T-cell (primary cell): ENCODE data around the gene VPS13D. TPM values are rescaled to one million over a fixed set of nuclear protein-coding genes. Genes with fewer than 3 reads are reported as not detected.

Experiments
- ATAC-seq, 4 experiments: fragments of 200-7000 bp in 3 of 4; fragments of 150-1000 bp in 1 of 4; cut with Tn5 transposase; replicated peaks in 1 of 4; 1 replicate in 3 of 4; 2 replicates in 1 of 4; pipeline ENCODE4 v1.10.0; 2021; ENCODE audit warnings: moderate library complexity in 3 of 4, mild to moderate bottlenecking in 2 of 4, moderate number of reproducible peaks in 1 of 4
- CTCF ChIA-PET, 2 donors: fragments of 300-600 bp; sonication (Branson Sonifier 250); formaldehyde crosslinking; loops; one replicate each; lab custom pipeline; 2022; ENCODE audit warnings: antibody characterized with exemption in 2 of 2; lab: Charles Lee
- POLR2A ChIA-PET, 2 donors: fragments of 300-600 bp; sonication (Branson Sonifier 250); formaldehyde crosslinking; loops; one replicate each; lab custom pipeline; 2022; ENCODE audit warnings: antibody characterized with exemption in 2 of 2; lab: Charles Lee
- DNase-seq, 35 experiments: peaks; one replicate each; pipeline versions ENCODE4 v3.0.0 to v3.0.0-alpha.2; 2013 to 2023
- H3K27ac ChIP-seq: one replicate; pipeline ENCODE4 v1.5.1; 2013; ENCODE audit warnings: low read length
- H3K27me3 ChIP-seq, 2 experiments: replicated peaks in 1 of 2; 1 replicate in 1 of 2; 2 replicates in 1 of 2; pipeline versions ENCODE4 v1.6.1 to v1.7.0; 2013; ENCODE audit warnings: low read length in 1 of 2, mixed read lengths in 1 of 2; ENCODE audit not compliant: control insufficient read depth in 2 of 2, insufficient read depth in 2 of 2; ENCODE audit errors: extremely low read depth in 1 of 2
- H3K36me3 ChIP-seq, 2 donors: 1 replicate in 1 of 2; 2 replicates in 1 of 2; pipeline versions ENCODE4 v1.6.1 to v1.7.0; 2013; ENCODE audit warnings: low read length in 1 of 2; ENCODE audit not compliant: control insufficient read depth in 2 of 2, insufficient read depth in 1 of 2; ENCODE audit errors: extremely low read depth in 1 of 2
- H3K4me1 ChIP-seq, 2 experiments: 1 replicate in 1 of 2; 2 replicates in 1 of 2; pipeline versions ENCODE4 v1.6.1 to v1.7.0; 2013; ENCODE audit warnings: low read length in 2 of 2, mixed read lengths in 1 of 2; ENCODE audit not compliant: insufficient read depth in 2 of 2, control insufficient read depth in 1 of 2; ENCODE audit errors: extremely low read depth in 1 of 2
- H3K4me3 ChIP-seq, 2 donors: 1 replicate in 1 of 2; 2 replicates in 1 of 2; pipeline versions ENCODE4 v1.5.1 to v1.7.0; 2013; ENCODE audit warnings: mild to moderate bottlenecking in 2 of 2, low read length in 1 of 2, moderate library complexity in 1 of 2; ENCODE audit not compliant: control insufficient read depth in 1 of 2; ENCODE audit errors: extremely low read depth in 1 of 2
- H3K9me3 ChIP-seq: 2 replicates; pipeline ENCODE4 v1.7.0; 2013
- H3K27ac Mint-ChIP-seq, 2 donors: one replicate each; pipeline ENCODE4 v1.8.0; 2020 to 2021; ENCODE audit warnings: mild to moderate bottlenecking in 2 of 2, mixed read lengths in 2 of 2
- H3K27me3 Mint-ChIP-seq, 2 donors: one replicate each; pipeline ENCODE4 v1.8.0; 2021 to 2022; ENCODE audit warnings: mixed read lengths in 2 of 2
- H3K36me3 Mint-ChIP-seq: one replicate; pipeline ENCODE4 v1.8.0; 2021; ENCODE audit warnings: mixed read lengths
- H3K4me1 Mint-ChIP-seq, 3 donors: one replicate each; pipeline ENCODE4 v1.8.0; 2020 to 2022; ENCODE audit warnings: mixed read lengths in 3 of 3, mild to moderate bottlenecking in 1 of 3
- H3K4me3 Mint-ChIP-seq, 3 donors: one replicate each; pipeline ENCODE4 v1.8.0; 2020 to 2022; ENCODE audit warnings: mild to moderate bottlenecking in 3 of 3, mixed read lengths in 3 of 3, moderate library complexity in 3 of 3
- H3K9me3 Mint-ChIP-seq, 3 donors: one replicate each; pipeline ENCODE4 v1.8.0; 2020 to 2022; ENCODE audit warnings: mixed read lengths in 3 of 3
- WGBS: methylation state at CpG from one replicate; pipeline ENCODE4 v1.1.5; 2013; ENCODE audit warnings: missing lambda C conversion rate; ENCODE audit not compliant: insufficient coverage; 5-methylcytosine and 5-hydroxymethylcytosine counted together
- total RNA-seq, 35 experiments: library from RNA in 6 of 35; stranded (reverse) in 6 of 35; fragments of 120-200 nt in 1 of 35; gene quantifications; one replicate each; pipeline versions ENCODE4 v1.2.1 to v1.2.4 and lab custom pipeline; 2013 to 2026

The VPS13D gene
- total RNA-seq, 5 donors from 2014 or later (not counting 1 experiment from before 2014, with no cell fraction given), result 73.5 to 85.9 (median 75.8) TPM

DNA sequence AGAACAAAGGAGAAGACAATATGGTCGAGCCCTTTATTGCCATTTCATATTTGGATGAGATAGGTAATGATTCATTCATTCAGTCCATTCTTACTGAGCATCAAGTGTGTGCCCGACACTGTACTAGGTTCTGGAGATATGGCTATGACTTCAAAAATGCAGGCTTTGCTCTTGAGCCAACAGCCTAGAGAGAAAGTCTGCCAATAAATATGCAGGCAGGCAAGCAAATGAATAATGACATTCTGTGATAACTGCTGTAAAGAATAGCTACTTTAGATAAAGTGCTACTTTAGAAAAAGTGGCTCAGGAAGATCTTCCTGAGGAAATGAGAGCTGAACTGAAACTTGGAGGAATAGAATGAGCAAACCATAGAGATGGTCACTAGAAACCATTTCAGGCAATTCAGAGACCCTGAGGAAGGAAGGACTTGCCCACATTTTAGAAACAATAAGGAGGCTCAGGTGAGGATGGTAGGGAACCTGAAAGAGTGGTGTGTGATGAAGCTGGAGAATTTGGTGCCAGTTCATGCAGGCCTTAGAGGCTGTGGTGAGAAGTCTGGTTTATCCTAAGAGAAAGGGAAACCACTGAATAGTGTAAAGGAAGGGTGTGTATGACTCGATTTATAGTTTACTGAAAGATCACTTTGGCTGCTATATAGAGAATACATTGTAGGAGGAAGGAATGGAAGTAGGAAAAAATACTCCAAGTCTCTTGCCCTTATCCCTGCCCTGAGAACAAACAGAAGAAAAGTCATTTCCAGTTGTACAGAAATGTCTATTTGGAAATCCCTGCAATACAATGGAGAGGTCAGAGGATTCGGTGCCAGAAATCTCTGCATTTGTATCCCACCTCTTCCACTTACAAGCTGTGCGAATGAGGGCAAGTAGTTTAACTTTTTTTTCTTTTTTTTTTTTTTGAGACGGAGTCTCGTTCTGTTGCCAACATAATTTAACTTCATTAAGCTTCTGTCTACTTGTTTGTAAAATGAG, 167.9 kb downstream of the VPS13D start:
- ATAC-seq, result peak in 2 of 4 experiments; percentile 32 to 43
- 100% methylated on average over 1 of the region's 7 CpGs for WGBS
- POLR2A ChIA-PET, result interaction anchor here in 1 of 2 donors (0.6 kb wide), 2 partner anchors 54 to 240 kb away, joined by 3 to 6 read pairs; no protein-coding TSS in a partner anchor

DNA sequence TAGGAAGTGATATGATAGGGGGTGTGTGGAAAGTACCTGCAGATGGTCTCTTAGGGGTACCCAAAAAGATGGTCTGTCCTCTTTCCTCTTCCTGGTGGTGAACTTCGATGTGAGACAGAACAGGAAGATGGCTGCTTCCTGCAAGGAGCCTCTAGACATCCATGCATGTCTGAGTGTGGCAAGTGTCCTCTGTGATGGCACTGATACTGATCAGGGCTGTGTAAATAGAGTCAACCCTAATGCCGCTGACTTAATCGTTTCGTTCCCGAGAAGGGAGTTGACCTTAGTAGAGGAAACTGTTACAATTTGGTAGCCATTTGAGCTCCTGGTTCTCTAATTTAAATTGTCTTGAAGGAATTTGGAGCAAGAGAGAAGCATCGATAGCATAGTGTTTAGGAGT, 168.6 kb downstream of the VPS13D start:
- ATAC-seq, result no peak
- Histone ChIP-seq H3K4me1 (peaks cover 0 to 17% of the 10 kb centered on the region in 2 experiments), H3K4me3 (no peak overlapping the region), H3K9me3 (no peaks in the 10 kb centered on the region), H3K27me3 (no peaks in the 10 kb centered on the region), H3K27ac (no peak overlapping the region), H3K36me3 (peaks cover 14 to 29% of the 10 kb centered on the region in 2 donors)
- WGBS, result 72% methylated on average over 4 of the region's 6 CpGs
- H3K9me3 Mint-ChIP-seq, result no peaks in the 10 kb centered on the region
- H3K27me3 Mint-ChIP-seq, result no peaks in the 10 kb centered on the region
- ChIA-PET CTCF (interaction anchor here in 1 of 2 donors (0.6 kb wide), 1 partner anchor 71 kb away, joined by 3 read pairs; no protein-coding TSS in a partner anchor), POLR2A (interaction anchor here in 1 of 2 donors (0.6 kb wide), 1 partner anchor 241 kb away, joined by 6 read pairs; no protein-coding TSS in a partner anchor)
- H3K27ac Mint-ChIP-seq, result peak overlapping the region in 1 of 2 donors; percentile 33
- peaks cover 17 to 24% (median 19%) of the 10 kb centered on the region in 3 donors for H3K4me1 Mint-ChIP-seq
- DNase-seq, result no peak
- H3K4me3 Mint-ChIP-seq, result no peak overlapping the region
- H3K36me3 Mint-ChIP-seq, result peaks cover 56% of the 10 kb centered on the region

More for the DNA sequence above, 167.9 kb downstream of the VPS13D start:
- Histone ChIP-seq H3K27ac (no peak overlapping the region), H3K4me1 (peaks cover 0 to 17% of the 10 kb centered on the region in 2 experiments), H3K9me3 (no peaks in the 10 kb centered on the region), H3K27me3 (no peaks in the 10 kb centered on the region), H3K36me3 (peaks cover 10 to 22% of the 10 kb centered on the region in 2 donors), H3K4me3 (no peak overlapping the region)
- Mint-ChIP-seq H3K9me3 (no peaks in the 10 kb centered on the region), H3K27me3 (no peaks in the 10 kb centered on the region), H3K4me3 (no peak overlapping the region), H3K4me1 (peaks cover 17 to 24% (median 19%) of the 10 kb centered on the region in 3 donors), H3K36me3 (peaks cover 52% of the 10 kb centered on the region), H3K27ac (peak overlapping the region; percentile 33 to 59)
- DNase-seq, result no peak
- CTCF ChIA-PET, result interaction anchor here in 1 of 2 donors (0.6 kb wide), 1 partner anchor 70 kb away, joined by 3 read pairs; no protein-coding TSS in a partner anchor

DNA sequence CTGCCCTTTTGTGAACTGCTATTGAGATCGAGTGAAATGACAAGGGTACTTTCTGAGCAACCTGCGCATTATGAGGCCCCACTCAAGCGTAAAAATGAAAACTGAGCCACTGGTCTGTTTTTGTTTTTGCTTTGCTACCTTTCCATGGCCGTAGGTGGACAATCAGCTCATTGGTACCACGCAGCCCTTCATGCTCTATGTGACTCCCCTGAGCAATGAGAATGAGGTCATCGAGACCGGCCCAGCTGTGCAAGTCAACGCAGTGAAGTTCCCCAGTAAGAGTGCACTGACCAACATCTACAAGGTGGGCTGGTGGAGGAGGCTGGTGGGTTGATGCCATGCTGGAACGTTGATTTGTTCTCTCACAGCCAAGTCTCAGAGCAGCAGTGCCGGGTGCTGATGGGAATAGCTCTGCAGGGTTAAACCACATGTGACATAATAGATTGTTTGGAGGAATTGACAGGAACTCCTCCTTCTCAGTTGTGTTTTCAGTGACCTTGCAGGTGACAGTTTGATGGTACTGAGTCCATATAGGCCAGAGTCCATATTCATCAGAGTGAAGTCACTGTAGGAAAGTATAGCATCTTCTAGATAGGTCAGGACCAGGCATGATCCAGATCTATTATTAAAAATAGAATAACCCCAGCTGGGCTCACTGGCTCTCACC, 170.3 kb downstream of the VPS13D start:
- H3K4me1 ChIP-seq, result peaks cover 0 to 17% of the 10 kb centered on the region in 2 experiments
- no peaks in the 10 kb centered on the region for H3K27me3 ChIP-seq
- 96% methylated on average over 7 of the region's 10 CpGs for WGBS
- peaks cover 19 to 30% (median 24%) of the 10 kb centered on the region in 3 donors for H3K4me1 Mint-ChIP-seq
- no peaks in the 10 kb centered on the region for H3K9me3 Mint-ChIP-seq
- no peak overlapping the region for H3K27ac ChIP-seq
- no peak overlapping the region for H3K27ac Mint-ChIP-seq
- CTCF ChIA-PET, result interaction anchor here in 1 of 2 donors (1.1 kb wide), 1 partner anchor 15 kb away, joined by 3 read pairs; no protein-coding TSS in a partner anchor
- H3K36me3 ChIP-seq, result peaks cover 19 to 43% of the 10 kb centered on the region in 2 donors
- POLR2A ChIA-PET, result no interaction called here
- DNase-seq (no peak), ATAC-seq (no peak)
- peaks cover 59% of the 10 kb centered on the region for H3K36me3 Mint-ChIP-seq
- no peaks in the 10 kb centered on the region for H3K9me3 ChIP-seq
- no peak overlapping the region for H3K4me3 ChIP-seq
- no peak overlapping the region for H3K4me3 Mint-ChIP-seq
- no peaks in the 10 kb centered on the region for H3K27me3 Mint-ChIP-seq

DNA sequence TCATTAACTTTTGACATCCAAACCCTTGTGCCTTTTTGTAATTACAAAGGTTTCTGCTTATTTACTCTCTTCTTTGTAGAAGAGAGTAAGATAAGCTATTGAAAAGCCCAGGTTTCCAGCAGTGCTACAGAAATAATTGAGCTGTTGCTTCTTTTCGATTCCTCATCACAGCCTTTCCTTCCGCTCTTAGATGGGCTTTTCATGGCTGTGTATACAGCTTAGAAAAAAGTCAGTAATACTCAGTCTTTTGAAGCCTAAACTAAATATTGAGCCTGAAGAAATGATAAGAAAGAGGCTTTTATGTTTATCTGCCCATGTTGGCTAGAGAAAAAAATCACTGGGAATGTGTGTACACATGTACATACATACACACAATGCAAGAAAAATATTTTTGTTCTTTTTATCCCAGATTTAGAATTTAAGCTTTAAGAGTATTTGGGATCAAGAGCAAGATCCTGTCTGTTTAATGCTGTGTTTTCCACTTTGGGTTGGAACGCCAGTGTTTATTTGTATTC, 172.4 kb downstream of the VPS13D start:
- Mint-ChIP-seq H3K36me3 (peaks cover 62% of the 10 kb centered on the region), H3K27ac (no peak overlapping the region), H3K27me3 (no peaks in the 10 kb centered on the region), H3K9me3 (no peaks in the 10 kb centered on the region), H3K4me1 (peaks cover 29 to 41% (median 34%) of the 10 kb centered on the region in 3 donors), H3K4me3 (no peak overlapping the region)
- ChIA-PET CTCF (no interaction called here), POLR2A (no interaction called here)
- H3K27ac ChIP-seq, result no peak overlapping the region
- peaks cover 19 to 54% of the 10 kb centered on the region in 2 donors for H3K36me3 ChIP-seq
- 100% methylated on average over 2 of the region's 3 CpGs for WGBS
- no peaks in the 10 kb centered on the region for H3K27me3 ChIP-seq
- H3K9me3 ChIP-seq, result no peaks in the 10 kb centered on the region
- DNase-seq, result no peak
- ATAC-seq, result no peak
- no peak overlapping the region for H3K4me3 ChIP-seq
- H3K4me1 ChIP-seq, result peaks cover 0 to 21% of the 10 kb centered on the region in 2 experiments

DNA sequence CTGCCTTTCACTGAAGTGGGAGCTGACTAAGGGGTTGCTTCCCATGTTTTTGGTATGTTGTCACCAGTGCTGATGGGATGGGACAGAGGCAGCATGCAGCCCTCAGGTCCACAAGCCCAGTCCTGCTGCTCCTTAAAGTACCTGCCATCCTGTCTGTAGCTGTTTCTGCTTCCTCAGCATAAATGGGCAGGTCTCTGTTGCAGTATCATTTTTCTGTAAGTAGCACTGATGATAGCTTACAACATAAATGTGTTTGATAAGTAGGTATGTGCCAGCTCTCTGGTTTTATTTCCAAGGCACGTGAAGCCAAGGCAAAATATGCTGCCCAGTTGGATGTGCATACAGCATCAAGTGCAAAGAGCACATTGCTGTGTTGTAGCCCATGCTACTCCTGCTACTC, 173.0 kb downstream of the VPS13D start:
- DNase-seq (no peak), ATAC-seq (no peak)
- Mint-ChIP-seq H3K36me3 (peaks cover 59% of the 10 kb centered on the region), H3K4me3 (no peak overlapping the region), H3K27me3 (no peaks in the 10 kb centered on the region), H3K4me1 (peaks cover 26 to 37% (median 32%) of the 10 kb centered on the region in 3 donors), H3K27ac (no peak overlapping the region), H3K9me3 (no peaks in the 10 kb centered on the region)
- ChIA-PET POLR2A (no interaction called here), CTCF (no interaction called here)
- H3K36me3 ChIP-seq, result peaks cover 19 to 54% of the 10 kb centered on the region in 2 donors
- WGBS, result no CpG with 5 or more reads among the region's 1 CpG
- H3K4me1 ChIP-seq, result peaks cover 0 to 15% of the 10 kb centered on the region in 2 experiments
- no peak overlapping the region for H3K27ac ChIP-seq
- H3K9me3 ChIP-seq, result no peaks in the 10 kb centered on the region
- H3K4me3 ChIP-seq, result no peak overlapping the region
- H3K27me3 ChIP-seq, result no peaks in the 10 kb centered on the region

DNA sequence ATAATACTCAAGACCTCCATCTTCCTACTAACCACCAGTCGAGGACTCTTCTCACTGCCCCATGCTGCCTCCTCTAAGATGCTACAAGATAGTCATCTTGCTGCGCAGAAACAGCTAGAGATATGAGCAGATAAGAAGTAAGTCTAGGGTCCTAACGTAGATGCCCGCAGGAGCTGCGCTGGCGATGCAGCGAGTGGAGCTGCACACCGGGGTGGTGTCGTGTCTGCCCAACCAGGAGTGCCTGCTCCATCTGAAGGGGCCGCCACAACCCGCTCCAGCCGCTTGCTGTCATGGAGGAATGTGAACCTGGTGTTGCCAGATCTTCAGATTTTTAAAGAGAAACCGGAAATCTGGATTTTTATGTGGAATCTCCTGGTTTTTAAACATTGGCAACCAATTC, 175.1 kb downstream of the VPS13D start:
- Histone ChIP-seq H3K4me3 (no peak overlapping the region), H3K9me3 (no peaks in the 10 kb centered on the region), H3K27me3 (no peaks in the 10 kb centered on the region), H3K36me3 (peaks cover 19 to 56% of the 10 kb centered on the region in 2 donors), H3K27ac (no peak overlapping the region), H3K4me1 (peaks cover 0 to 4% of the 10 kb centered on the region in 2 experiments)
- Mint-ChIP-seq H3K9me3 (peaks cover 0 to 4% (median 4%) of the 10 kb centered on the region in 3 donors), H3K4me3 (peak overlapping the region in 1 of 3 donors; percentile 6), H3K4me1 (peaks cover 21 to 36% (median 25%) of the 10 kb centered on the region in 3 donors), H3K36me3 (peaks cover 63% of the 10 kb centered on the region), H3K27me3 (no peaks in the 10 kb centered on the region), H3K27ac (peak overlapping the region in 1 of 2 donors; percentile 18)
- ChIA-PET POLR2A (no interaction called here), CTCF (no interaction called here)
- WGBS, result 83% methylated on average over 12 of the region's 13 CpGs
- no peak for DNase-seq
- ATAC-seq, result no peak
